ENCODE data around the gene KRTAP9-4.
"Not testable (repeated sequence)": the region's sequence is repeated elsewhere in the genome, so short reads cannot be mapped to it uniquely, and the experiment has no call there.

The KRTAP9-4 gene, protein sequence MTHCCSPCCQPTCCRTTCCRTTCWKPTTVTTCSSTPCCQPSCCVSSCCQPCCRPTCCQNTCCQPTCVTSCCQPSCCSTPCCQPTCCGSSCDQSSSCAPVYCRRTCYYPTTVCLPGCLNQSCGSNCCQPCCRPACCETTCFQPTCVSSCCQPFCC

DNA sequence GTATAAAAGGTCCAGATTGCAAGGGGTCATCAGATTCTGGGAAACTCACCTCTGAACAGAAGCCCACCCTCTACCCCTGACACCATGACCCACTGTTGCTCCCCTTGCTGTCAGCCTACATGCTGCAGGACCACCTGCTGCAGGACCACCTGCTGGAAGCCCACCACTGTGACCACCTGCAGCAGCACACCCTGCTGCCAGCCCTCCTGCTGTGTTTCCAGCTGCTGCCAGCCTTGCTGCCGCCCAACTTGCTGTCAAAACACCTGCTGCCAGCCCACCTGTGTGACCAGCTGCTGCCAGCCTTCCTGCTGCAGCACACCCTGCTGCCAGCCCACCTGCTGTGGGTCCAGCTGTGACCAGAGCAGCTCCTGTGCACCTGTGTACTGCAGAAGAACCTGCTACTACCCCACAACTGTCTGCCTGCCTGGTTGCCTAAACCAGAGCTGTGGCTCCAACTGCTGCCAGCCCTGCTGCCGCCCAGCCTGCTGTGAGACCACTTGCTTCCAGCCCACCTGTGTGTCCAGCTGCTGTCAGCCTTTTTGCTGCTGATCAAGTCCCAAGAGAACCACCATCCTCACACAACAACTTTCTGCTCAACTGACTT, at the start of gene KRTAP9-4:
KRTAP9-4 (plus strand) TSS at position 51 of the 604 bp plus-strand sequence; CDS start at position 85, 34 bp downstream.
- not testable (repeated sequence) for DNase-seq (ENCODE audit: low spot score)

DNA sequence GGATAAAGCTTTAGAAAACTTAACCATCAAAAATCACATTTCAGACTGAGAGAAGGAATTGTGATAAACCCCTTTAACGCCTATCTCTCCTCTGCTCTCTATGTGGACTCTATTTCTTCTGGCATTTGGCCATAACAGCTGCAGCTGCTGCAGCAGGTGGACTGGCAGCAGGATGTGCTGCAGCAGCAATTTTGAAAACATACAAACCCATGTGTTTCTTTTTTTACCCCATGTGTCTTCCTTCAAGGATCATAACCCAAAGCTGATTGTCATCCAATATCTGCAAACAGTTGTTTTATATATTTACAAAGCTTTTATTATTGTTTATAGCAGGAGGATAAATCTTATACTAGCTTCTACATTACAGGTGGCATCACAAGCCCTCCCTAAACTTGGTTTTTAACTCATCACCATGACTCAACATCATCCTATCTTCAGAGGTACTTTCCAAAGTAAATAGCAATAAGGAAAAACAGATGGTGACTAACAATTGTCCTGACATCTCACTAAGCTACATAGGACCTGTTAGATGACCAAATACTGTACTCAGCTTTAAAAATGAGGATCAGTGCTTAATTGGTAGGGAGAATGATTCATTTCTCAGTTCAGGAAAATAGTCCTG, 37.5 kb upstream of the KRTAP9-4 start:
- DNase-seq (ENCODE audit: low spot score) = no peak

DNA sequence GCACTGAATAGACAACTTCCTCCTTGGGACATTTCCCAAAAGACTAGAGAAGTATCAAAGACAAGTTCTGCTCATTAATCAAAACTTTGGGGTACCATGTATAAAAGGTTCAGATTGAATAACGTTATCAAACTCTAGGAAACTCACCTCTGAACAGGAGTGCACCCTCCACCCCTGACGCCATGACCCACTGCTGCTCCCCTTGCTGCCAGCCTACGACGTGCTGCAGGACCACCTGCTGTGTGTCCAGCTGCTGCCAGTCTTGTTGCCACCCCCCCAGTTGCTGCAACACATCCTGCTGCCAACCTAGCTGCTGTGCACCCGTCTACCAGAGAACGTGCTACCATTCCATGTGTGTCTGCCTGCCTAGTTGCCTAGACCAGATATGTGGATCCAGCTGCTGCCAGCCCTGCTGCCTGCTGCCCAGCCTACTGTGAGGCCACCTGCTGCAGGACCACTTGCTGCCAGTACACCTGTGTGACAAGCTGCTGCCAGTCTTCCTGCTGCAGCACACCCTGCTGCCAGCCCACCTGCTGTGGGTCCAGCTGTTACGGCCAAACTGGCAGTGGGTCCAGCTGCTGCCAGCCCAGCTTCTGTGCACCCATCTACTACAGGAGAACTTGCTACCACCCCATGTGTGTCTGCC, 36.8 kb upstream of the KRTAP9-4 start:
- DNase-seq (ENCODE audit: low spot score) = no peak

DNA sequence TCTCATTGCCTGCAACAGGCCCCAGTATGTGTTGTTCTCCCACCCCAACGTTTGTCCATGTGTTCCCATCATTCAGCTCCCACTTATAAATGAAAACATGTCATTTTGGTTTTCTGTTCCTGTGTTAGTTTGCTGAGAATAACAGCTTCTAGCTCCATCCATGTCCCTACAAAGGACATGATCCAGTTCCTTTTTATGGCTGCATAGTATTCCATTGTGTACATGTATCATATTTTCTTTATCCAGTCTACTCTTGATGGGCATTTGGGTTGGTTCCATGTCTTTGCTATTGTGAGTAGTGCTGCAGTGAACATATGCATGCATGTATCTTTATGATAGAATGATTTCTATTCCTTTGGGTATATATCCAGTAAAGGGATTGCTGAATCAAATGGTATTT, 33.8 kb upstream of the KRTAP9-4 start:
- DNase-seq (ENCODE audit: low spot score) = no peak

DNA sequence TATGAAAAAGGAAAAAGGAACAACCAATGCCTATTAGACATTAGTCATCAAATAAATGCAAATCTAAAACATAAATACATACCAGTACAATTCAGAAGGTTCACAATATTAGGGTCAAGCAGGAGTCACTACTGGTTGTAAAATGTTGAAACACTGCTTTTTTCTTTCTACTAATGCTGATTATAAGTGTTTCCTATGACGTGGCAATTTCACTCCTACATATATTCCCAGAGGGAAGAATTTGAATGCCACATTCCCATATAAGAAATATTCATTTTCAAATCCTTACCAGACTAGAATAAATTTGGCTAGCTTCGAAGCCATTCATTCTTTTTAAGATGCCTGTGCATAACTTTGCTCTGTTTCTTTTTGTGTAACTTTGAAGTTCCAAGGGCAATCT, 25.7 kb upstream of the KRTAP9-4 start:
- no peak for DNase-seq (ENCODE audit: low spot score)

DNA sequence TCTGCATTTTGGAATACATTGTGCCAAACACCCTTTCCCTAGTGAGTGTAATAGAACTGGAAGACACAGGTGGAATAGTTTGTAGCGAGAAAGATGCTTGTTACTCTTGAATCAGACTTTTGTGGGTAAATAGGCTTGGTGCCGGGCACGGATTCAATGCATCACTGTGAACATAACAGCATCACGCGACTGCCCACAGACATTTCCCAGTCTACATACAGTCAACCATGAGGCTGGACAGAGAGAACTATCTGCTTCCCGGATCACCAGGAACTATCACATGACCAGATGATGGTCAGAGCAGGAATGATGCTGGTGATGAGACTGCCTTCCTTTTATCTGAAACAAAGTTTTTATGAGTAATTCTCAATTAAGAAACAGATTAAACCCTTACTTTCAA, 23.4 kb upstream of the KRTAP9-4 start:
- DNase-seq (ENCODE audit: low spot score) = no peak

DNA sequence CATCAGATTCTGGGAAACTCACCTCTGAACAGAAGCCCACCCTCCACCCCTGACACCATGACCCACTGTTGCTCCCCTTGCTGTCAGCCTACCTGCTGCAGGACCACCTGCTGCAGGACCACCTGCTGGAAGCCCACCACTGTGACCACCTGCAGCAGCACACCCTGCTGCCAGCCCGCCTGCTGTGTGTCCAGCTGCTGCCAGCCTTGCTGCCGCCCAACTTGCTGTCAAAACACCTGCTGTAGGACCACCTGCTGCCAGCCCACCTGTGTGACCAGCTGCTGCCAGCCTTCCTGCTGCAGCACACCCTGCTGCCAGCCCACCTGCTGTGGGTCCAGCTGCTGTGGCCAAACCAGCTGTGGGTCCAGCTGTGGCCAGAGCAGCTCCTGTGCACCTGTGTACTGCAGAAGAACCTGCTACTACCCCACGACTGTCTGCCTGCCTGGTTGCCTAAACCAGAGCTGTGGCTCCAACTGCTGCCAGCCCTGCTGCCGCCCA, 22.8 kb upstream of the KRTAP9-4 start, which contains the start of gene KRTAP9-2:
KRTAP9-2 (plus strand) TSS at position 51 of the 498 bp plus-strand sequence; CDS start at position 58, 7 bp downstream.
- not testable (repeated sequence) for DNase-seq (ENCODE audit: low spot score)

DNA sequence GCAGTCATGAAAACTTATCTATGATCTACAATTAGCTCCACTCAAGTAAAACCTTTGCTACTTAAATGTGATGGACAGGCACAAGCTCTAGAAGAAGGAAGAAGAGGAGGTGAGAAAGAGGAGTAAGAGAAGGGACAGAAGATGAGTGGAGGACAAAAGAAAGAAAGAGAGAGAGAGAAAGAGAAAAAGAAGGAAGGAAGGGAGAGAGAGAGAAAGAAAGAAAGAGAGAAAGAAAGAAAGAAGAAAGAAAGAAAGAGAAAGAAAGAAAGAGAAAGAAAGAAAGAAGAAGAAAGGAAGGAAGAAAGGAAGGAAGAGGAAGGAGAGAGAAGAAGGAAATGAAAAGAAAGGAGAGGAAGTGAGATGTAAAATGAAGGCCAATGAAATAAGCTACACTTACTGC, 19.4 kb upstream of the KRTAP9-4 start:
- DNase-seq (ENCODE audit: low spot score) = no peak

DNA sequence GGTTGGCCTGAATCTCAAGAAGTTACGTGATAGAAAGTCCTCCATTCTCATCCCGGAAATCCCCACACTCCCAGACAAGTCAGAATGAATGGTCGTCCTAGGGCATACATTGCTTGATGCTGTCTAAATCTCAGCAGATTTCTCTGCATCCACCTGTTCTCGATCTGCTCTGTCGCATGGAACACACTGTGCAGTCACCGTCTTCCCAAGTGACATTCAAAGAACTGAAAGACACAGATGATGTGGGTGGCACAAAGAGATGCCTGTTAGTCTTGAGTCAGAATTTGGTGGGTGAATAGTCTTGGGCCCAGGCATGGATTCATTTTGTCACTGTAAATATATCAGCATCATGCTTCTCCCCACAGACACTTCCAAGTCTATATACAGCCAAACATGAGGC, 17.8 kb upstream of the KRTAP9-4 start:
- no peak for DNase-seq (ENCODE audit: low spot score)

DNA sequence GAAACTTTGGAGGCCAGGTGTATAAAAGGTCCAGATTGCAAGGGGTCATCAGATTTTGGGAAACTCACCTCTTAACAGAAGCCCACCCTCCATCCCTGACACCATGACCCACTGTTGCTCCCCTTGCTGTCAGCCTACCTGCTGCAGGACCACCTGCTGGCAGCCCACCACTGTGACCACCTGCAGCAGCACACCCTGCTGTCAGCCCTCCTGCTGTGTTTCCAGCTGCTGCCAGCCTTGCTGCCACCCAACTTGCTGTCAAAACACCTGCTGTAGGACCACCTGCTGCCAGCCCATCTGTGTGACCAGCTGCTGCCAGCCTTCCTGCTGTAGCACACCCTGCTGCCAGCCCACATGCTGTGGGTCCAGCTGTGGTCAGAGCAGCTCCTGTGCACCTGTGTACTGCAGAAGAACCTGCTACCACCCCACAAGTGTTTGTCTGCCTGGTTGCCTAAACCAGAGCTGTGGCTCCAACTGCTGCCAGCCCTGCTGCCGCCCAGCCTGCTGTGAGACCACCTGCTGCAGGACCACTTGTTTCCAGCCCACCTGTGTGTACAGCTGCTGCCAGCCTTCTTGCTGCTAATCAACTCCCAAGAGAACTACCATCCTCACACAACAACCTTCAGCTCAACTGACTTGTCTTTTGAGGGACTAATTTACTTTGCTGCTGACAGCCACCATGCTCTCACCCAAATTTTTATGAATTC, 16.9 kb upstream of the KRTAP9-4 start, which contains the start of gene KRTAP9-3:
KRTAP9-3 (plus strand) TSS at position 51 of the 707 bp plus-strand sequence; CDS start at position 104, 53 bp downstream.
- DNase-seq (ENCODE audit: low spot score) = not testable (repeated sequence)

DNA sequence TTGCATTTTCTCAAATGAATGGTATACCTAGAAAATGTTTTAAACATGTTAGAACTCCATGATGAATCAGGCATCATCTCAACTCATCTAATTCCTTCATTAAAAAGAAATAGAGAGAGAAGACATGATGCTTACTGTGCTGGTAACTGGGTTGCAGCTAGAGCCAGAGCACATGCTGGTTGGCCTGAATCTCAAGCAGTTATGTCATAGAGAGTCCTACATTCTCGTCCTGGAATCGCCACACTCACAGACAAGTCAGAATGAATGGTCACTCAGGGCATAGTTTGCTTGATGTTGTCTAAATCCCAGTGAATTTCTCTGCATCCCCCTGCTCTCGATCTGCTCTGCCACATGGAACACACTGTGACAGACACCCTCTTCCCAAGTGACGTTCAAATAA, 12.4 kb upstream of the KRTAP9-4 start:
- not testable (repeated sequence) for DNase-seq (ENCODE audit: low spot score)

DNA sequence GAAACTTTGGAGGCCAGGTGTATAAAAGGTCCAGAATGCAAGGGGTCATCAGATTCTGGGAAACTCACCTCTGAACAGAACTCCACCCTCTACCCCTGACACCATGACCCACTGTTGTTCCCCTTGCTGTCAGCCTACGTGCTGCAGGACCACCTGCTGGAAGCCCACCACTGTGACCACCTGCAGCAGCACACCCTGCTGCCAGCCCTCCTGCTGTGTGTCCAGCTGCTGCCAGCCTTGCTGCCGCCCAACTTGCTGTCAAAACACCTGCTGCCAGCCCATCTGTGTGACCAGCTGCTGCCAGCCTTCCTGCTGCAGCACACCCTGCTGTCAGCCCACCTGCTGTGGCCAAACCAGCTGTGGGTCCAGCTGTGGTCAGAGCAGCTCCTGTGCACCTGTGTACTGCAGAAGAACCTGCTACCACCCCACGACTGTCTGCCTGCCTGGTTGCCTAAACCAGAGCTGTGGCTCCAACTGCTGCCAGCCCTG, 11.5 kb upstream of the KRTAP9-4 start, which contains the start of gene KRTAP9-8:
KRTAP9-8 (plus strand) TSS at position 51 of the 489 bp plus-strand sequence; CDS start at position 104, 53 bp downstream.
- DNase-seq (ENCODE audit: low spot score) = not testable (repeated sequence)

DNA sequence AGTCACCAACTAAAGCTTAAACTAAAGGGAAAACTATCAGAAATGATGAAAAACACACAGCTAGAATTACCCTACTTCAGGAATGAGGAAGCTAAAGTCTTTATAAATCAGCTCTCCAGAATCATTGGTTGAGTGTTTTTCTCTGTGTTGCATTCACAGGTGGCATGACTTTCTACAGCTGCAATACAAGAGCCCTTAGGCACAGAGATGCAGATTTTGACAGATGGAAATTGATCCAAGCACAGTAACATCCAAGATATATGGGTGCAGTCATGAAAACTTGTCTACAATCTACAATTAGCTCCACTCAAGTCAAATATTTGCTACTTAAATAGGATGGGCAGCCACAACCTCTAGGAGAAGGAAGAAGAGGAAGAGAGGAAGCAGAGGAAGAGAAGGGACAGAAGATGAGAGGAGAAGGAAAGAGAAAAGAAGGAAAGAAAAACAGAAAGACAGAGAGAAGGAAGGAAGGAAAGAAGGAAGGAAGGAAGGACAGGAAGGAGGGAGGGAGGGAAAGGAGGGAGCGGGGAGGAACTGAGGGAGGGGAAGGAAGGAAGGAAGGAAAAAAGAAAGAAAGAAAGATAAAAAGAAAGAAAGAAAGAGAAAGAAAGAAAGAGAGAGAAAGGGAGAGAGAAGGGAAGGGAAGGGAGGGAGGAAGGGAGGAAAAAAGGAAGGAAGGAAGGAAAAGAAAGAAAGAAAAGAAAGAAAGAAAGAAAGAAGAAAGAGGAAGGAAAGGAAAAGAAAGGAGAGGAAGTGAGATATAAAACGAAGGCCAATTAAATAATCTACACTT, 2.3 kb upstream of the KRTAP9-4 start:
- DNase-seq (ENCODE audit: low spot score) = not testable (repeated sequence)

DNA sequence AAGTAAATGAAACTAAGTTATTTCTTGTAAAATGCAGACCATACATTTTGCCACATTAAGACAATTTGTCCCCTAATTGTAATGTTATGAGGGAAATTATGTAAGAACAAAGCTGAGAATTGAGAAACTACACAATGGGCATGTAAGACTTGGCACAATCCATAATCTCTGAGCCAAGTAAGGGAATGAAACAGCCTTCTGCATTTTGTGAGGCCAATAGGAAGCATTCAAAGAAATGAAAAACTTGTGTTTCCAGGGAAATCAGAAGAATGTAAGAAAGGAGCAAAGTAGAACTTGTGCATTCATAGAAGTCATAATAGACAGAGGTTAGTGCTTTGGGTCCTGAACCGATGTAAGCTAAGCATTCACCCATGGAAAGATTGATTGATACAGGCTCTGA, 1.8 kb downstream of the KRTAP9-4 start:
- DNase-seq (ENCODE audit: low spot score) = no peak

DNA sequence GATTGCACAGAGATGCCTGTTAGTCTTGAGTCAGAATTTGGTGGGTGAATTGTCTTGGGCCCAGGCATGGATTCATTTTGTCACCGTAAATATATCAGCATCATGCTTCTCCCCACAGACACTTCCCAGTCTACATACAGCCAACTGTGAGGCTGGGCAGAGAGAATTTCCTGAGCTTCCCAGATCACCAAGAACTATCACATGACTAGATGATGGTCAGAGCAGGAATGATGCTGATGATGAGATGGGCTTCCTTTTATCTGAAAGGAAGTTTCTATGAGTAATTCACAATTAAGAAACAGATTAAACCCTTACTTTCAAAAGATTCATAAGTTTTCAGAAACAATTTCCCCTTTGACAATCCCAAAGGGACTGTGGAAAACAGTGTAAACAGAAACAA, 5.4 kb downstream of the KRTAP9-4 start:
- DNase-seq (ENCODE audit: low spot score) = no peak

DNA sequence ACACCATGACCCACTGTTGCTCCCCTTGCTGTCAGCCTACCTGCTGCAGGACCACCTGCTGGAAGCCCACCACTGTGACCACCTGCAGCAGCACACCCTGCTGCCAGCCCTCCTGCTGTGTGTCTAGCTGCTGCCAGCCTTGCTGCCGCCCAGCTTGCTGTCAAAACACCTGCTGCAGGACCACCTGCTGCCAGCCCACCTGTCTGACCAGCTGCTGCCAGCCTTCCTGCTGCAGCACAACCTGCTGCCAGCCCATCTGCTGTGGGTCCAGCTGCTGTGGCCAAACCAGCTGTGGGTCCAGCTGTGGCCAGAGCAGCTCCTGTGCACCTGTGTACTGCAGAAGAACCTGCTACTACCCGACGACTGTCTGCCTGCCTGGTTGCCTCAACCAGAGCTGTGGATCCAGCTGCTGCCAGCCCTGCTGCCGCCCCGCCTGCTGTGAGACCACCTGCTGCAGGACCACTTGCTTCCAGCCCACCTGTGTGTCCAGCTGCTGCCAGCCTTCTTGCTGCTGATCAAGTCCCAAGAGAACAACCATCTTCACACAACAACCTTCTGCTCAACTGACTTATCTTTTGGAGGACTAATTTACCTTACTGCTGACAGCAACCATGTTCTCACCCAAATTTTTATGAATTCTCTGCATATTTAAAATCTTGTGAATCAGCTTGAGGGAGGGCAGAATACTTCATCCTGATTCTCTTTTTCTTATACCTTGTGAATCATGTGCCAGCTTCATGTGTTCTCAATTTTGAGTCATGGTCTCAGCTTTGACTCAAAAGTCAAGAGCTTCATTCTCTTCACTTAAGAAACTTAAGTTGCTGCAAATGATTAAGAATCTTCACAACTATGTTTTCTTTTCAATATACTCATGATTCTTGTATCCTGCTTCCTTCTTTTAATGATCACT, 6.1 kb downstream of the KRTAP9-4 start, which contains the start of gene KRTAP9-9:
KRTAP9-9 (plus strand) TSS at position 4 of the 910 bp plus-strand sequence.
- DNase-seq (ENCODE audit: low spot score) = not testable (repeated sequence)

DNA sequence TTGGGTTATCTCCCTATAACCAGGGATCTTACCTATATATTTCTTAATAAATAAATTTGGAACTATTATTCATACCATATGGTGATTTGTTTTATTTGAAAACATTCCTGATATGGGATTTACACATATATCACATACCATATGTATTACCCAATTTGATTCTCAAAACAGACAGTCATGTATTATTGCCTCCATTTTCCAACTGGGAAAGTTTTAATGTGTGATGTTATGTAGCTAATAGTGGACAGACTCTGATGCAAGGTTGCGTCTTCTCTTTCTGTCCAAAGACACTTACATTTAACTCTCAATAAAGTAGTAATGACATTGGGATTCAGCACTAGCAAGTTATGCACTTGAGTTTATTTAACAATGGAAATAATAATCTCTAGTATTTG, 6.8 kb downstream of the KRTAP9-4 start:
- no peak for DNase-seq (ENCODE audit: low spot score)

DNA sequence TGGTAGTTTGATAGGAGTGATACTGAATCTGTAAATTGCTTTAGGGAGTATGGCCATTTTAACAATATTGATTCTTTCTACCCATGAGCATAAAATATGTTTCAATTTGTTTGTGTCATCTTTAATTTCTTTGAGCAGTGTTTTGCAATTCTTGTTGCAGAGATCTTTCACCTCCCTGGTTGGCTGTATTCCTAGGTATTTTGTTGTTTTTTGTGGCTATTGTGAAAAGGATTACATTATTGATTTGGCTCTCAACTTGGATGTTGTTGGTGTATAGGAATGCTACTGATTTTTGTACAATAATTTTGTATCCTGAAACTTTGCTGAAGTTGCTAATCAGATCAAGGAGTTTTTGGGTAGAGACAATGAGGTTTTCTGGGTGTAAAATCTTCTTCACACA, 8.9 kb downstream of the KRTAP9-4 start:
- DNase-seq (ENCODE audit: low spot score) = no peak

DNA sequence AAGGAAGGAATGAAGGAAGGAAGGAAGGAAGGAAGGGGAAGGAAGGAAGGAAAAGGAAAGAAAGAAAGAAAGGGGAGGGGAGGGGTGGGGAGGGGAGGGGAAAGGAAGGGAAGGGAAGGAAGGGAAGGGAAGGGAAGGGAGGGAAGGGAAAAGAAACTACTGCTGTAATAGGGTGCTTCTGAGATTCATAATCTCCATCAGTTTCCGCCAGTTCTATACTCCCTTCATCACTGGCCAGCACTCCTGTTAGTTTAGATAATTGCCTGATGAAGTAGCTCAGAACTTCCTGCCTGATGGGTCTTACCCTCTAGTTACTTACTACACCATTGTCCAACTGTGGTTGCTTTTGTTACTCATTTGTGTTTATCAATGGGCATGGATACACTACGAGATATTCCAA, 13.7 kb downstream of the KRTAP9-4 start:
- no peak for DNase-seq (ENCODE audit: low spot score)

DNA sequence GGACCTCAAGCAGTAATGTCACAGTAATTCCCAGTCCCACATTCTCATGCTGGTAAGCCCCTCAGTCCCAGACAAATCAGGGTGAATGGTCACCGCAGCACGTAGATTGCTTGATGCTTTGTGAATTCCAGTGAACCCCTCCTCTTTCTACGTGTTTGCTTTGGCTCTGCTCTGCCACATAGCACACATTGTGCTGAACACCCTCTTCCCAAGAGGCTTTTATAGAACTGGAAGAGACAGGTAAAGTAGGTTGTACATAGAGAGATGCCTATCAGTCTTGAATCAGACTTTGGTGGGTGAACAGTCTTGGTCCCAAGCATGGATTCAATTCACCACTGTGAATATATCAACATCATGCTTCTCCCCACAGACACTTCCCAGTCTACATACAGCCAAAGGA, 15.1 kb downstream of the KRTAP9-4 start:
- no peak for DNase-seq (ENCODE audit: low spot score)

All from left forelimb (tissue), 1 donor.